ENCODE data around the gene CCDC30. TPM values are rescaled to one million over a fixed set of nuclear protein-coding genes. Genes with fewer than 3 reads are reported as not detected.
"Not testable (repeated sequence)": the region's sequence is repeated elsewhere in the genome, so short reads cannot be mapped to it uniquely, and the experiment has no call there.

Gene CCDC30
- total and polyA plus RNA-seq, 4 donors, result 12.0 to 19.1 (median 15.9) TPM

GRCh38 chr1:42593486-42594100, 130.5 kb downstream of the CCDC30 start:
- no peak overlapping the region for H3K27ac ChIP-seq (ENCODE audit: low read depth, low read length)
- H3K36me3 ChIP-seq (ENCODE audit: control insufficient read depth, insufficient read depth, low read length), result peaks cover 3% of the 10 kb centered on the region
- H3K27me3 ChIP-seq (ENCODE audit: control insufficient read depth, insufficient read depth, low read length), result no peaks in the 10 kb centered on the region
- H3K9me3 ChIP-seq (ENCODE audit: control insufficient read depth, insufficient read depth, low read length), result no peaks in the 10 kb centered on the region
- H3K4me3 ChIP-seq (ENCODE audit: low read depth, low read length), result no peak overlapping the region
- DNase-seq (ENCODE audit: low read depth in 4 of 6, low spot score in 6 of 6), result peak in 1 of 6 donors; percentile 3
- no CpG with 5 or more reads among the region's 2 CpGs for WGBS (ENCODE audit: insufficient coverage)
- no peaks in the 10 kb centered on the region for H3K4me1 ChIP-seq (ENCODE audit: control insufficient read depth, insufficient read depth, low read length)

GRCh38 chr1:42601472-42601871, 138.4 kb downstream of the CCDC30 start:
- DNase-seq (ENCODE audit: low read depth in 4 of 6, low spot score in 6 of 6), result no peak
- Histone ChIP-seq H3K9me3 (ENCODE audit: control insufficient read depth, insufficient read depth, low read length) (peaks cover 3% of the 10 kb centered on the region), H3K4me1 (ENCODE audit: control insufficient read depth, insufficient read depth, low read length) (no peaks in the 10 kb centered on the region), H3K27me3 (ENCODE audit: control insufficient read depth, insufficient read depth, low read length) (no peaks in the 10 kb centered on the region), H3K36me3 (ENCODE audit: control insufficient read depth, insufficient read depth, low read length) (no peaks in the 10 kb centered on the region), H3K4me3 (ENCODE audit: low read depth, low read length) (no peak overlapping the region), H3K27ac (ENCODE audit: low read depth, low read length) (no peak overlapping the region)
- no CpG with 5 or more reads among the region's 2 CpGs for WGBS (ENCODE audit: insufficient coverage)

GRCh38 chr1:42613803-42614131, 150.7 kb downstream of the CCDC30 start:
- Histone ChIP-seq H3K4me3 (ENCODE audit: low read depth, low read length) (no peak overlapping the region), H3K9me3 (ENCODE audit: control insufficient read depth, insufficient read depth, low read length) (no peaks in the 10 kb centered on the region), H3K27ac (ENCODE audit: low read depth, low read length) (no peak overlapping the region), H3K27me3 (ENCODE audit: control insufficient read depth, insufficient read depth, low read length) (no peaks in the 10 kb centered on the region), H3K36me3 (ENCODE audit: control insufficient read depth, insufficient read depth, low read length) (no peaks in the 10 kb centered on the region), H3K4me1 (ENCODE audit: control insufficient read depth, insufficient read depth, low read length) (no peaks in the 10 kb centered on the region)
- no peak for DNase-seq (ENCODE audit: low read depth in 4 of 6, low spot score in 6 of 6)
- no CpG with 5 or more reads among the region's 4 CpGs for WGBS (ENCODE audit: insufficient coverage)

- Histone ChIP-seq H3K4me1 (ENCODE audit: control insufficient read depth, insufficient read depth, low read length) (no peaks in the 10 kb centered on the region), H3K36me3 (ENCODE audit: control insufficient read depth, insufficient read depth, low read length) (no peaks in the 10 kb centered on the region), H3K4me3 (ENCODE audit: low read depth, low read length) (no peak overlapping the region), H3K27me3 (ENCODE audit: control insufficient read depth, insufficient read depth, low read length) (no peaks in the 10 kb centered on the region), H3K27ac (ENCODE audit: low read depth, low read length) (no peak overlapping the region), H3K9me3 (ENCODE audit: control insufficient read depth, insufficient read depth, low read length) (no peaks in the 10 kb centered on the region)
- 100% methylated on average over 1 of the region's 2 CpGs for WGBS (ENCODE audit: insufficient coverage)
- peak in 1 of 6 donors; percentile 2 for DNase-seq (ENCODE audit: low read depth in 4 of 6, low spot score in 6 of 6)
Measured at GRCh38 chr1:42618866-42619265, 155.8 kb downstream of the CCDC30 start.

- Histone ChIP-seq H3K9me3 (ENCODE audit: control insufficient read depth, insufficient read depth, low read length) (no peaks in the 10 kb centered on the region), H3K4me3 (ENCODE audit: low read depth, low read length) (no peak overlapping the region), H3K4me1 (ENCODE audit: control insufficient read depth, insufficient read depth, low read length) (no peaks in the 10 kb centered on the region), H3K27me3 (ENCODE audit: control insufficient read depth, insufficient read depth, low read length) (no peaks in the 10 kb centered on the region), H3K27ac (ENCODE audit: low read depth, low read length) (no peak overlapping the region), H3K36me3 (ENCODE audit: control insufficient read depth, insufficient read depth, low read length) (no peaks in the 10 kb centered on the region)
- DNase-seq (ENCODE audit: low read depth in 4 of 6, low spot score in 6 of 6), result no peak
- WGBS (ENCODE audit: insufficient coverage), result no CpG with 5 or more reads among the region's 2 CpGs
Measured at GRCh38 chr1:42620307-42620706, 157.2 kb downstream of the CCDC30 start.

- 96% methylated on average over 3 of the region's 4 CpGs for WGBS (ENCODE audit: insufficient coverage)
- not testable (repeated sequence) for H3K4me3 ChIP-seq (ENCODE audit: low read depth, low read length); H3K27ac ChIP-seq (ENCODE audit: low read depth, low read length); H3K9me3 ChIP-seq (ENCODE audit: control insufficient read depth, insufficient read depth, low read length); DNase-seq (ENCODE audit: low read depth in 4 of 6, low spot score in 6 of 6); H3K36me3 ChIP-seq (ENCODE audit: control insufficient read depth, insufficient read depth, low read length); H3K27me3 ChIP-seq (ENCODE audit: control insufficient read depth, insufficient read depth, low read length); H3K4me1 ChIP-seq (ENCODE audit: control insufficient read depth, insufficient read depth, low read length)
Measured at GRCh38 chr1:42621180-42621579, 158.1 kb downstream of the CCDC30 start.

- DNase-seq (ENCODE audit: low read depth in 4 of 6, low spot score in 6 of 6); H3K4me1 ChIP-seq (ENCODE audit: control insufficient read depth, insufficient read depth, low read length); H3K9me3 ChIP-seq (ENCODE audit: control insufficient read depth, insufficient read depth, low read length); H3K27me3 ChIP-seq (ENCODE audit: control insufficient read depth, insufficient read depth, low read length); H3K27ac ChIP-seq (ENCODE audit: low read depth, low read length); H3K36me3 ChIP-seq (ENCODE audit: control insufficient read depth, insufficient read depth, low read length); H3K4me3 ChIP-seq (ENCODE audit: low read depth, low read length): not testable (repeated sequence)
- WGBS (ENCODE audit: insufficient coverage), result no CpG with 5 or more reads among the region's 3 CpGs
Measured at GRCh38 chr1:42627205-42627604, 164.1 kb downstream of the CCDC30 start.

GRCh38 chr1:42639116-42639515, 176.0 kb downstream of the CCDC30 start:
- H3K9me3 ChIP-seq (ENCODE audit: control insufficient read depth, insufficient read depth, low read length), result no peaks in the 10 kb centered on the region
- H3K27me3 ChIP-seq (ENCODE audit: control insufficient read depth, insufficient read depth, low read length), result no peaks in the 10 kb centered on the region
- H3K4me3 ChIP-seq (ENCODE audit: low read depth, low read length), result no peak overlapping the region
- H3K36me3 ChIP-seq (ENCODE audit: control insufficient read depth, insufficient read depth, low read length), result no peaks in the 10 kb centered on the region
- H3K4me1 ChIP-seq (ENCODE audit: control insufficient read depth, insufficient read depth, low read length), result no peaks in the 10 kb centered on the region
- H3K27ac ChIP-seq (ENCODE audit: low read depth, low read length), result no peak overlapping the region
- DNase-seq (ENCODE audit: low read depth in 4 of 6, low spot score in 6 of 6), result no peak

GRCh38 chr1:42646056-42646455, 183.0 kb downstream of the CCDC30 start:
- peaks cover 6% of the 10 kb centered on the region for H3K36me3 ChIP-seq (ENCODE audit: control insufficient read depth, insufficient read depth, low read length)
- no peak for DNase-seq (ENCODE audit: low read depth in 4 of 6, low spot score in 6 of 6)
- WGBS (ENCODE audit: insufficient coverage), result no CpG with 5 or more reads among the region's 2 CpGs
- no peaks in the 10 kb centered on the region for H3K27me3 ChIP-seq (ENCODE audit: control insufficient read depth, insufficient read depth, low read length)
- H3K27ac ChIP-seq (ENCODE audit: low read depth, low read length), result no peak overlapping the region
- no peak overlapping the region for H3K4me3 ChIP-seq (ENCODE audit: low read depth, low read length)
- no peaks in the 10 kb centered on the region for H3K9me3 ChIP-seq (ENCODE audit: control insufficient read depth, insufficient read depth, low read length)
- H3K4me1 ChIP-seq (ENCODE audit: control insufficient read depth, insufficient read depth, low read length), result no peaks in the 10 kb centered on the region

- Histone ChIP-seq H3K36me3 (ENCODE audit: control insufficient read depth, insufficient read depth, low read length) (peaks cover 5% of the 10 kb centered on the region), H3K4me3 (ENCODE audit: low read depth, low read length) (no peak overlapping the region), H3K27me3 (ENCODE audit: control insufficient read depth, insufficient read depth, low read length) (no peaks in the 10 kb centered on the region), H3K9me3 (ENCODE audit: control insufficient read depth, insufficient read depth, low read length) (no peaks in the 10 kb centered on the region), H3K27ac (ENCODE audit: low read depth, low read length) (no peak overlapping the region), H3K4me1 (ENCODE audit: control insufficient read depth, insufficient read depth, low read length) (peaks cover 8% of the 10 kb centered on the region)
- no peak for DNase-seq (ENCODE audit: low read depth in 4 of 6, low spot score in 6 of 6)
- WGBS (ENCODE audit: insufficient coverage), result 93% methylated on average over 2 of the region's 5 CpGs
Measured at GRCh38 chr1:42657201-42657600, 194.1 kb downstream of the CCDC30 start.
